Measurements from ENCODE around the gene ST3GAL3.
A peak's percentile ranks its signal among the peaks of the same experiment; 100 is the strongest.
"Not testable (repeated sequence)": the region's sequence is repeated elsewhere in the genome, so short reads cannot be mapped to it uniquely, and the experiment has no call there.

The ST3GAL3 gene

GRCh38 chr1:43822040-43822690 is 114.8 kb downstream of the ST3GAL3 start:
- DNase-seq (ENCODE audit: low spot score): peak; percentile 85

- no peak for DNase-seq (ENCODE audit: low spot score)
These were observed 117.5 kb downstream of the ST3GAL3 start for GRCh38 chr1:43824795-43825194.

- DNase-seq (ENCODE audit: low spot score): no peak
These were observed 121.2 kb downstream of the ST3GAL3 start for GRCh38 chr1:43828574-43828973.

- DNase-seq (ENCODE audit: low spot score): no peak
These were observed 123.5 kb downstream of the ST3GAL3 start for GRCh38 chr1:43830802-43831201.

GRCh38 chr1:43831851-43832250 is 124.5 kb downstream of the ST3GAL3 start:
- no peak for DNase-seq (ENCODE audit: low spot score)

GRCh38 chr1:43832255-43832654 is 124.9 kb downstream of the ST3GAL3 start:
- DNase-seq (ENCODE audit: low spot score): no peak

- no peak for DNase-seq (ENCODE audit: low spot score)
These were observed 125.7 kb downstream of the ST3GAL3 start for GRCh38 chr1:43832998-43833397.

- not testable (repeated sequence) for DNase-seq (ENCODE audit: low spot score)
These were observed 126.6 kb downstream of the ST3GAL3 start for GRCh38 chr1:43833902-43834279.

- DNase-seq (ENCODE audit: low spot score): peak; percentile 40
These were observed 127.1 kb downstream of the ST3GAL3 start for GRCh38 chr1:43834280-43835081.

GRCh38 chr1:43835082-43836021 is 128.0 kb downstream of the ST3GAL3 start:
- DNase-seq (ENCODE audit: low spot score): peak; percentile 86

- DNase-seq (ENCODE audit: low spot score): no peak
These were observed 129.1 kb downstream of the ST3GAL3 start for GRCh38 chr1:43836267-43836951.

- no peak for DNase-seq (ENCODE audit: low spot score)
These were observed 131.7 kb downstream of the ST3GAL3 start for GRCh38 chr1:43839056-43839455.

GRCh38 chr1:43841321-43842174 is 134.2 kb downstream of the ST3GAL3 start:
- DNase-seq (ENCODE audit: low spot score): no peak

GRCh38 chr1:43842175-43842498 is 134.8 kb downstream of the ST3GAL3 start:
- no peak for DNase-seq (ENCODE audit: low spot score)

GRCh38 chr1:43843684-43844083 is 136.3 kb downstream of the ST3GAL3 start:
- DNase-seq (ENCODE audit: low spot score): no peak

GRCh38 chr1:43844114-43844513 is 136.8 kb downstream of the ST3GAL3 start:
- DNase-seq (ENCODE audit: low spot score): no peak

- no peak for DNase-seq (ENCODE audit: low spot score)
These were observed 140.0 kb downstream of the ST3GAL3 start for GRCh38 chr1:43847290-43847689.

GRCh38 chr1:43847882-43848281 is 140.5 kb downstream of the ST3GAL3 start:
- DNase-seq (ENCODE audit: low spot score): no peak

- no peak for DNase-seq (ENCODE audit: low spot score)
These were observed 142.3 kb downstream of the ST3GAL3 start for GRCh38 chr1:43849670-43850069.

GRCh38 chr1:43850591-43851233 is 143.4 kb downstream of the ST3GAL3 start:
- no peak for DNase-seq (ENCODE audit: low spot score)

Measured in hepatic stellate cell (primary cell).